KOPT-K1 (cell line): ENCODE results near the gene NADSYN1.

Source experiments
- H3K27ac ChIP-seq: fragments of 200-600 bp; sonication (generic); 2 replicates; pipeline ENCODE4 v1.5.1; 2016; ENCODE audit warnings: antibody characterized with exemption, mild to moderate bottlenecking, low read depth, low read length; ENCODE audit not compliant: poor library complexity, severe bottlenecking
- H3K36me3 ChIP-seq: fragments of 200-600 bp; sonication (generic); 2 replicates; pipeline ENCODE4 v1.5.1; 2017; ENCODE audit warnings: antibody characterized with exemption, mild to moderate bottlenecking, low read length, moderate library complexity; ENCODE audit not compliant: insufficient read depth
- H3K9me3 ChIP-seq: fragments of 200-600 bp; sonication (generic); 2 replicates; pipeline ENCODE4 v1.5.1; 2017; ENCODE audit warnings: antibody characterized with exemption, low read length, mild to moderate bottlenecking; ENCODE audit not compliant: insufficient read depth, poor library complexity, severe bottlenecking

NADSYN1 gene

DNA sequence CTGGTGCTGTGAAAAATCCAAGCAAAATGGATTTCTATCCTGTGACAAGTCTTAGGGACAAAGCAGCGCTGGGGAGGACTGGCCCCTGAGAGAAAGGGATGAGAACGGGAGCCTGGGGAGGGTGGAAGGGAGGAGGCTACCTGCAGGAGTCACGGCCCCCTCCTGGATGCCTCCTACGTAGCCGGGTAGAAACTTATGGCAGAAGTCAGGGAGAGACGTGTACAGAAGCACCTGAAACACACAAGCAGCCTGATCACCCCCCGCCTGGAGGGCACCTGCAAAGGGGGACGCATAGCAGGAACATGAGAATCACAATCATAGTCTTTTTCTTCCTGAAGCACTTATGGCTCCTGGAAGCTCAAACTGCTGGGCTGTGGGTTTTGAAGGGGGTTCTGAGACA, 10.9 kb upstream of the NADSYN1 start:
- Histone ChIP-seq H3K36me3 (peaks cover 97% of the 10 kb centered on the region), H3K9me3 (peaks cover 8% of the 10 kb centered on the region), H3K27ac (no peak overlapping the region)

DNA sequence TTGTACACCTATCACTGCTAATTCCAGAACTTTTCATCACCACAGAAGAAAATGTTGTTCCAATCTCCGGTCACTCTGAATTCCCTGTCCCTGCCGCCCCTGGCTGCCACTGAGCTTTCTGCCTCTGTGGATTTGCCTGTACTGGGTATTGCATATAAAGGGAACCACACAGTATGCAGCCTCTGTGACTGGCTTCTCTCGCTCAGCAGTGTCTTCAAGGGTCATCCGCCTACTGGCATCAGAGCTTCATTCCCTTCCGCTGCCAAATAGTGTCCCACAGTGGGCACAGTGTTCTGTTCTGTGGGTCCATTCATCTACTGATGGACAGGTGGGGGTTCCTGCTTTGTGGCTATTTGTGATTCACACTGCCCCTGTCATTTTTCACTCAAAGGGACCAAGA, 10.1 kb upstream of the NADSYN1 start:
- H3K36me3 ChIP-seq = peaks cover 90% of the 10 kb centered on the region
- no peak overlapping the region for H3K27ac ChIP-seq
- H3K9me3 ChIP-seq = peaks cover 8% of the 10 kb centered on the region

DNA sequence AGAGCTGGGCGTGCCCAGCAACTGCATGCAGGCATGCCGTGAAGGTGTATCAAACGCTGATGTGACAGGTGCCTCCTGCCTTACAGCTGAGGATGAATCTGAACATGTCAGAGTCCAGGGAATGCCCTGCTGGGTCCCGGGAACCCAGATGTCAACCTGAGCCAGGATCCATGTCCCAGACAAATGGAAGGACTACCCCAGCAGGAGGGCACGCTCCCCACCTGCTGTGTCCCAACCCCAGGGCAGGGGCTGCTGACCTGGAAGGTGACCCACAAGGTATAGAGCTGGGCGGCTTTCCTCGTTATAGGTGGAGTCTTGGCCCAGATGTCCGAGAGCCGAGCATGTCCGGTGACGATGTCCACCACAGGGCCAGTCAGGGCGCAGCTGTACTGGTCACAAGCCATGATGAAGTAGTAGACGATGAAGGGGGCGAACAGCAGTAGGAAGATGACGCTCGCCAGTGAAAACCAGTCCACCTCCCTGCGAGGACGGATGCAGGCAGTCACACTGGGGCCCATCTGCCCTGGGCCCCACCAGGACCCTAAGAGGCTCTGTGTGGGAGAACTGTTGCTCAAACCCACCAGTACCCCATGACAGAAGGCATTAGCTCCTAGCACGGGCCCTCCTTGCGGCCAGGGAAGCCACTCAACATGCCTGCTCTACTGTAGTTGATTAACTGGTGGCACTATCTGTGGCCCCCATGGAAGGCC, 9.1 kb upstream of the NADSYN1 start:
- peaks cover 80% of the 10 kb centered on the region for H3K36me3 ChIP-seq
- H3K9me3 ChIP-seq = peaks cover 8% of the 10 kb centered on the region
- H3K27ac ChIP-seq = no peak overlapping the region

DNA sequence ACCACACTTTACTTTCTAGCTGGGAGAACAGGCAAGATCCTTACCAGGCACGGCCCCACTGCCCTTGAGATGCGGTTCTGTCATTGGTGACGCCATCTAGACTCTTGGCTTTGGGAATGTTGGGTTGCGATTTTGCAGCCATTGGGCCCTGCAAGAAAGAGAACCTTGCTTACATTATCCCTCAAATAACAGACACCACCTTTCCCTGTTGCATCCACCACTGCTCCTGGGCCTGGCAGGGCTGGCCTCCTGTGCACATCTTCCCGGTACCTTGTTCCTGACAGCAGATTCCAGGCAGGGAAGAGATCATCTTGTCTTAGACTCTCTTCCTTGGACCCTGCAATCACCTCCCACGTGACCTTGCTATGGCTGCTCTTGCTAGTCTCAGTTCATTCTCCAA, 8.2 kb upstream of the NADSYN1 start:
- H3K36me3 ChIP-seq = peaks cover 71% of the 10 kb centered on the region
- peaks cover 8% of the 10 kb centered on the region for H3K9me3 ChIP-seq
- H3K27ac ChIP-seq = no peak overlapping the region

DNA sequence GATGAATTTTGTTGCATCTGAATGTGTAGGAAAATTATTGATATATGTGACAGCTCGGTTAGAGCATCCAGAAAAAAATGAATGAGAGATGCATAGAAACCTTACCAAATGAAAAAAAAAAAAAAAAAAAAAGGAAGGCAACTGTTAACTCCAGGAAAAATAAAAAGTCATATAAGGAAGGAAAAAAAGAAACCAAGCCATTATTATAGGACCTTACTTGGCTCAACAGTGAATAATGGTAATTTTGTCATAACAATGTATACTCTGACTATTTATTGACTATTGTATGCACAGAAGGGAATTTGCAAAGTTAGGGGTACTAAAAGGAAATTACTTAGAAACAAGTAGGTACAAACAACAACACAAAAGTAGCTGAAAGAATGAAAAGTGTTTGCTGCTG, 6.9 kb upstream of the NADSYN1 start:
- Histone ChIP-seq H3K36me3 (peaks cover 57% of the 10 kb centered on the region), H3K27ac (no peak overlapping the region), H3K9me3 (peaks cover 8% of the 10 kb centered on the region)

DNA sequence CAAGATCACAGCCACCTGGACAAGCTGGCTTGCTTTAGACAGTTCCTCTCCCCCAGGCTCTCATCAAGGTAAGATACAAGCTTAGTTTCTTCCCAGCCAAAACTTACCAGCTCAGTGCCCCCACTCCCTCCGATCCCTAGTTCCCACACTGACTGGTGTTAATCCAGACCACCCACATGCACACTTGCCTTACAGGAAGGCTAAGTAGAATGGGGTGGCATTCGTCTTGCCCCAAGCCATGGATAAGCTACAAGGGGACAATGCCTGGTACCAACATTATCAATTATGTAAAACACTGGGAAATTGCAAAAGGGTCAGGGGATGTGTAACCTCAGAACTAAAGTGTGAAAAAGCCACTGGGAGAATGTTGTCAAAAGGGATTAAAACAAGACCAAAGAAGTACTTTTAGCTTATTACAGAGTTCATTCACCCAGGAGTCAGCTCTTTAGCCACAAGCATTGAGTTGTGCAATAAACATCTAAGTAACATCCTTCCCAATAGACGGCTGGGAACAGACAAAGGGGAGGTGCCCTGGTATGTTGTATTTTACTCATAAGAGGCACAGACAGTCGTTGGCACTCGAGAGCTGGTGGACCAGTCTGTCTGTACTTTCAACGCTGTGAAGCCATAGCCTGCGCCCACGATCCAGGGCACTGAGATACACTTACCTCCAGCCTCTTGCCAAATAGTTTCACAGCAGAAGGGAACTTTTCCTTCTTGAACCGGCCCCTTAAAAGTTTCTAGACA, 5.9 kb upstream of the NADSYN1 start:
- H3K9me3 ChIP-seq = peaks cover 8% of the 10 kb centered on the region
- peak overlapping the region; percentile 82 for H3K27ac ChIP-seq
- H3K36me3 ChIP-seq = peaks cover 48% of the 10 kb centered on the region

DNA sequence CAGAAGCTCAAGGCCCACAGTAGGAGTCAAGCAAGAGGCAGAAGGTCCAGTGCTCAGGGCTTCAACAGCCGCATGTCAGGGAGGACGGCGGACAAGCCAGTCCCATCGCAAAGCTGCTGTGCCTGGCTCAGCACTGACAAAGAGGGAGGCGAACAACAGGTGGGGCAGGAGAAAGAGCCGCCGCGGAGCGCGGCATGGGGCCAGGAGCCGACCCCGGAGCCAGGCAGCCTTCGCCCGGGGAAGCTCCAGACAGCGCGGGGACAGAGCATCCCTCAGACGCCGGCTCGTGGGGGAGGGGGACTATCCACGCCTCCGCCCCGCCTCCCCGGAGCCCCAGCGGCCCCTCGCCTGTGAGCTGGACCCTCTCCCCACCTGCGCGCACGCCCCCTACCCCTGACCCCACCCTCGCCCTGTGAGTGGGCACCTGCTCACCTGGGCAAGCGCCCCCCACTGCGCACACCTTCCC, 5.2 kb upstream of the NADSYN1 start:
- Histone ChIP-seq H3K27ac (peak overlapping the region; percentile 82), H3K36me3 (peaks cover 44% of the 10 kb centered on the region), H3K9me3 (peaks cover 8% of the 10 kb centered on the region)

DNA sequence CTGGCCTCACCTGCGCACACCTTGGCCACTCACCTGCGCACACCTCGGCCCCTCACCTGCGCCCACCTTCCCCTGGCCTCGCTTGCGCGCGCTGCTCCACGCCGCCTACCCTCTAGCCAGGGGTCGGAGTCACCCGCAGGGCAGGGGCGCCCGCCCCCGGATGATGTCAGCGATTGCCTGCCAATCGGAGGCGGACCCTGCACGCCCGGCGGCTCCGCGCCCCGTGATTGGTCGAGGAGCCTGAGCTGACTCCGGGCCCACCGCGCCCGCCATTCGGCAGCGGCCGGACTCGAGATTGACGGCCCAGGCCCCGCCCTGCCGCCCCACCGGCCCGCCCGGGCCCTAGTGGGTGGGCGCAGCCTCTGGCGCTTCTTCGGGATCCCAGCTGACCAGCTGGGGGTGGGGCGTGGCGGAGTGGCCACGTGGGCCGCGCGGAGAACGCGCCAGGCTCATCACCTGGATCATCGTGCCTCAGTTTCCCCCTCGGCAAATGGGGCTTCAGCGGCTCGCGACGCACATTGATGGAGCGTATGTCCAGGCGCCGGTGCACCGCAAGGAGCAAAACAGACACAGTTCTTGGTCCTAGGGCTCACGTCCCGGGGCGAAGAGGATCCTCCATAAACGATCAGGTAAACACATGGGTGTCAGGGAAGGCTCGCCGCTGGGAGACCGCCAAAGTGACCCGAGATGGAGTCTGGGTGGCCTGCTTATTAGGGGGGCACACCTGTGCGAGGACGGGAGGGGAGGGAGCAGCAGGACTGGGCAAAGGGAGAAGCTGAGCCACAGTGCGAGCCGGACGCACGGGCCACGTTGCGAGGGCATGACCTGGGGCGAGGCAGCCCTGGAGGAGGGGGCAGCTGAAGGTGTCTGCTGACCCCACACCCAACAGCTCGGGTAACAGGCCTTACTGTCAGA, 4.5 kb upstream of the NADSYN1 start, which contains the start of gene DHCR7:
Gene DHCR7, minus strand, starts transcription at position 137 of the 915 bp plus-strand sequence. CDS start 3,441 bp downstream, outside the sequence.
- peaks cover 8% of the 10 kb centered on the region for H3K9me3 ChIP-seq
- H3K36me3 ChIP-seq = peaks cover 37% of the 10 kb centered on the region
- peak within 1 kb of the TSS; percentile 82 for H3K27ac ChIP-seq

DNA sequence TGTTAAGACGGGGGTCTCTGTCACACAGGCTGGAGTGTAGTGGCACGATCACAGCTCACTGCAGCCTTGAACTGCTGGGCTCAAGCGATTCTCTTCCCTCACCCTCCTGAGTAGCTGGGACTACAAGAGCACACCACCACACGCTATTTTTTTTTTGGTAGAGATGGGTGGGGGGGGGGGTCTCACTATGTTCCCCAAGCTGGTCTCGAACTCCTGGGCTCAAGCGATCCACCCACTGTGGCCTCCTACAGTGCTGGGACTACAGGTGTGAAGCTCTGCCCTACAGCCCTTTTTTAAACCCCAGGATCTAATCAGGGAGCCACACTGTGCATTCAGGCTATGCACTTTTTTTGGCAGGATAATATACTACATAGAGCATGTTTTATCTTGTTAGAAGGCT, 3.4 kb upstream of the NADSYN1 start:
- peak overlapping the region; percentile 82 for H3K27ac ChIP-seq
- H3K9me3 ChIP-seq = peaks cover 8% of the 10 kb centered on the region
- peaks cover 28% of the 10 kb centered on the region for H3K36me3 ChIP-seq

DNA sequence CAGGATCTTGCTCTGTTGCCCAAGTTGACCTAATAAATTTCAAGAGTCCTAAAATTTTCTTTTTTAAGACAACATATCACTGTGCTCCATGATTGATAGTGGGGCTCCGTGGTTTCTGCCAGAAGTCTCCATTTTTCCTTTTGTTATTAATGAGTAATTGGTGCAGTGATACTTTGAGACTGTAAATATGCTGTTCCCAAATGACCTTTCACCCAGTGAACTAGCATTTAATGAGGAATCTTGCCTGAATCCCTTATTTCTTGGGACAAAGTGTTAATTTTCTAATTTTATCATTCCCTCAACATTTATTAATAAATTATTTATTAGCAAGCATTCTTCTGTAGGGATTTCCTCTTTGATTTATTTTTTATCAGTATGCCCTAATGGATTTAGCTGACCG, 2.5 kb upstream of the NADSYN1 start:
- H3K36me3 ChIP-seq = peaks cover 28% of the 10 kb centered on the region
- no peak overlapping the region for H3K27ac ChIP-seq
- H3K9me3 ChIP-seq = peaks cover 8% of the 10 kb centered on the region

DNA sequence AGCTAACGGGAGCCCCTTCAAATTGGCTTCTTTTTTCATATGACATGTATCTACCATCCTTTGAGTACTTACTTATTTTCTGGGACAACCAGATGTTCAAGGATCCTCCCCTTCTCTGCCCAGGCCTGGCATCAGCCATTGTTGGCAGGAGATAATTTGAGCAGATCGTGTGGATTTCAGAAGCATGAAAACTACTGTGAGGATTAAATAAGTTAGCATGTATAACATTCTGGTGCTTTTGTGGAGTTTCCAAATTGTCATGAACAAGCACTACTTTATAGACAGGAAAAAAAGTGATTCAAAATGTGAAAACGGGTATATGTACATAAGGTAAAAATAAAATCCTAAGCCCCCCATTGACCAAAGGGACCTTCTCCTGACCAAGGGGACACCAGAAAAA, 2.1 kb upstream of the NADSYN1 start:
- Histone ChIP-seq H3K9me3 (peaks cover 5% of the 10 kb centered on the region), H3K36me3 (peaks cover 28% of the 10 kb centered on the region), H3K27ac (no peak overlapping the region)

DNA sequence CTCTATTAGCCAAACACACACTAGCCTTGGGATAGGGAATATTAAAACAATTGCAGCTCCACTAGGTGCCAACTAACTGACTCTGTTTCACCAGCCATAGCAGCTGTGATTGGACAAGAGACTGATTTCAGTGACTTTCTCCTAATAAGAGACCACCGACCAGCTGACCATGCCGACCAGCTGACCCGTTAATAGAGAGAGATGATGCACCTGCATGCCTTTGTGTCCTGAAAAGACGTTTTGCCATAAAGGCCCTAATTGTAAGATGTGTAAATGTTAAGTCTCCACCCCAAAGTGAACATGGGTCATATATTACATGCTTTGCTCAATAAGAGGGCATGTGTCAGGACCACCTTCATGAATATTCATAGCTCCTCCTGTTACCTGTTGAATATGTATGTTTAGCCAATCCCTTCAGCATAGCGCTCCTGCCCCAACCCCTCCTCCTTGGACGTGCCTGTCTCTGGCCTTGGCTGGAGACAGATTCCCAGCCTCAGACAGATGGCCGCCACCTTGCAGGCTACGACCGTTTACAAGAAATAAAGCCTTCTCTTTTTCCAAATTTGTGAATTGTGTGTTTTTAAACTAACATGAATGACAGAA, 1.3 kb upstream of the NADSYN1 start:
- Histone ChIP-seq H3K36me3 (peaks cover 28% of the 10 kb centered on the region), H3K27ac (peak overlapping the region; percentile 76), H3K9me3 (no peaks in the 10 kb centered on the region)

DNA sequence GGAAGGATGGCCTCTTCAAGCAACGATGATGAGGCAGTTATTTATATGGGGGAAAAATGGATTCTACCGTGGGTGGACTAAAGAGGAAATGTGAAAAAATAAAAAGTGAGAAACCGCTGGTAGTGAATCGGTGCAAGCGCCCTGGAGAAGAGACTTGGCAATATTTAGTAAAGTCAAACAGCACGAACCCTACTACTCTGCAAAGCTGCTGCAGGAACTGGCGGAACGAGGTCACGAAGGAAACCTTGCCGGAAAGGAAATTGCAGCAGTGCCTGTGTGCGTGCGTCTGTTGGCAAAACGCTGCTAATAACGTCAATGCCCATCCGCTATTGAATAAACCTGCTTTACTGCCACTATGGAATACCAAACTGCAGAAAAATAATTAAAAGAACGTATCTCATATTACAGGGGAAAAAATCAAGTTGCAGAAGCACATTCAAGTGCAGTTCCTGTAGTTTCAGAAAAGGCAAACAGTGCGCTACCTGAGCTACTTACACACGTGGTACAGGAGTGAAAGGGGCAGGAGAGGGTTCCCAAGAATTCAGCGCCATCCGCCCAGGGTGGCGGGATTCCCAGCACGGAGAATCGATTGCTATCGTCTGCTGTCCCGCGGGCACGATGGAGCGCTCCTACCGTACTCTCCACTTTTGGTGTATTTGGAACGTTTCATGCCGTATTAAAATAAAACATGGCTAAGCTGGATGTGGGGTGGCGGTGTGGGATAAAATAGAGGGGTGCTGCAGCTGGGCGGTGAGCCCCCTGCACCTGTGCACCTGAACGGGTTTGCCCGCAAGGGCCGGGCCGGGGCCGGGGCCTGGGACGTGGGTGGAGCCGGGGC, 585 bp upstream of the NADSYN1 start:
- Histone ChIP-seq H3K27ac (peak overlapping the region; percentile 76), H3K9me3 (no peaks in the 10 kb centered on the region), H3K36me3 (peaks cover 30% of the 10 kb centered on the region)

DNA sequence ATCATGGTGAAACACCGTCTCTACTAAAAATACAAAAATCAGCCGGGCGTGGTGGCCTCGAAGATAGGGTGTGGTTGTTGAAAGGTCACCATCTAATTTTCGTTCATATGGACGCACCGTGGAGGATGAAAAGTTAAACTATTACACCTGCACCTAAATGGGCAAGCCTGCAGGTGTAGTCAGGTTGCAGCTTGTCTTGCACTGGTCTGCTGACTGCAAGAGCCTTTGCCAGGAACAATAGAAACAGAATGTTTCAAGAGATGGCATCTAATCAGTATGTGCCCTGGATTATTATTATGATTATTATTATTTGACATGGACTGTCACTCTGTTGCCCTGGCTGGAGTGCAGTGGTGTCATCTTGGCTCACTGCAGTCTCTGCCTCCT, 908 bp downstream of the NADSYN1 start:
- Histone ChIP-seq H3K9me3 (no peaks in the 10 kb centered on the region), H3K36me3 (peaks cover 45% of the 10 kb centered on the region), H3K27ac (peak overlapping the region; percentile 76)
